PC-3 (cell line): Measurements from ENCODE around the gene ECHDC3. TPM values are rescaled to one million over a fixed set of nuclear protein-coding genes. Genes with fewer than 3 reads are reported as not detected.

Source experiments
- ATAC-seq: fragments of 200-7000 bp; cut with Tn5 transposase; 2 replicates; pipeline ENCODE4 v1.9.1; 2020; ENCODE audit warnings: mild to moderate bottlenecking, moderate library complexity
- BruUV-seq: library from RNA; stranded (reverse); fragments of 400-500 nt; replicated peaks from 2 replicates; lab custom pipeline; 2021; lab: Mats Ljungman, UMichigan
- CTCF ChIA-PET: fragments of 300-600 bp; sonication (Branson Sonifier 250); formaldehyde crosslinking; loops from one replicate; lab custom pipeline; 2022; ENCODE audit warnings: antibody characterized with exemption; lab: Charles Lee
- POLR2A ChIA-PET: fragments of 300-600 bp; sonication (Branson Sonifier 250); formaldehyde crosslinking; loops from one replicate; lab custom pipeline; 2022; ENCODE audit warnings: antibody characterized with exemption; ENCODE audit not compliant: unreplicated experiment; lab: Charles Lee
- DNase-seq: peaks from one replicate; pipeline ENCODE4 v3.0.0-alpha.2; 2015
- H2AFZ ChIP-seq: fragments of 300-600 bp; sonication (generic); 2 replicates; pipeline ENCODE4 v1.6.0; 2016; ENCODE audit warnings: antibody characterized with exemption, low read length
- H3F3A ChIP-seq: fragments of 300-600 bp; sonication (generic); one replicate; pipeline ENCODE4 v1.6.0; 2017; ENCODE audit warnings: antibody characterized with exemption, low read length, control low read depth, mild to moderate bottlenecking; ENCODE audit not compliant: unreplicated experiment
- H3K27ac ChIP-seq: fragments of 300-600 bp; sonication (generic); 2 replicates; pipeline ENCODE4 v1.5.1; 2016; ENCODE audit warnings: mild to moderate bottlenecking, low read length
- H3K27me3 ChIP-seq: fragments of 300-600 bp; sonication (generic); 2 replicates; pipeline ENCODE4 v1.6.1; 2016; ENCODE audit warnings: low read length, mixed read lengths
- H3K36me3 ChIP-seq: fragments of 300-600 bp; sonication (generic); 2 replicates; pipeline ENCODE4 v1.6.1; 2016; ENCODE audit warnings: low read depth, mixed run types, low read length, mixed read lengths
- H3K4me1 ChIP-seq: fragments of 300-600 bp; sonication (generic); 2 replicates; pipeline ENCODE4 v1.5.1; 2016; ENCODE audit warnings: low read length; ENCODE audit not compliant: insufficient read depth
- H3K4me2 ChIP-seq: fragments of 300-600 bp; sonication (generic); 2 replicates; pipeline ENCODE4 v1.6.0; 2016; ENCODE audit warnings: low read length
- H3K4me3 ChIP-seq: fragments of 300-600 bp; sonication (generic); 2 replicates; pipeline ENCODE4 v1.5.1; 2016; ENCODE audit warnings: mild to moderate bottlenecking, low read length, mixed read lengths
- H3K79me2 ChIP-seq: fragments of 300-600 bp; sonication (generic); 2 replicates; pipeline ENCODE4 v1.6.1; 2017; ENCODE audit warnings: low read length, mixed read lengths
- H3K9ac ChIP-seq: fragments of 300-600 bp; sonication (generic); 2 replicates; pipeline ENCODE4 v1.6.0; 2016; ENCODE audit warnings: mild to moderate bottlenecking, low read length
- H3K9me2 ChIP-seq: fragments of 300-600 bp; sonication (generic); replicated peaks from 2 replicates; pipeline ENCODE4 v1.6.1; 2016; ENCODE audit warnings: mixed run types, low read length, mixed read lengths
- H3K9me3 ChIP-seq: fragments of 300-600 bp; sonication (generic); 2 replicates; pipeline ENCODE4 v1.6.1; 2016; ENCODE audit warnings: low read length, mixed read lengths
- H4K20me1 ChIP-seq: fragments of 300-600 bp; sonication (generic); 2 replicates; pipeline ENCODE4 v1.6.1; 2016; ENCODE audit warnings: low read length, mixed read lengths
- EZH2 ChIP-seq: fragments of 300-600 bp; sonication (generic); IDR thresholded peaks from one replicate; pipeline ENCODE4 v1.6.1; 2017; ENCODE audit warnings: antibody characterized with exemption, mild to moderate bottlenecking, low read length; ENCODE audit not compliant: unreplicated experiment
- EZH2phosphoT487 ChIP-seq: fragments of 300-600 bp; sonication (generic); IDR thresholded peaks from 2 replicates; pipeline ENCODE4 v1.6.1; 2018; ENCODE audit warnings: mild to moderate bottlenecking, antibody characterized with exemption, low read length, borderline replicate concordance
- intact Hi-C: fragments of 100-400 bp; cut with micrococcal nuclease; formaldehyde crosslinking; loops from 2 replicates; pipeline ENCODE4 v1.9.0; 2023
- total RNA-seq: library from RNA; depleted of rRNA; stranded (reverse); fragments of >200 nt; gene quantifications from 2 replicates; pipeline ENCODE4 v1.2.3, GENCODE V29; 2014
- TF ChIP-seq, protein P1 (sequence below): fragments of 300-600 bp; sonication (generic); conservative IDR thresholded peaks from 2 replicates; pipeline ENCODE4 v1.5.1; 2017; ENCODE audit warnings: antibody characterized with exemption, low read depth, mild to moderate bottlenecking, low read length

Gene ECHDC3
- total RNA-seq, 1 experiment from 2014 or later, result not detected

DNA sequence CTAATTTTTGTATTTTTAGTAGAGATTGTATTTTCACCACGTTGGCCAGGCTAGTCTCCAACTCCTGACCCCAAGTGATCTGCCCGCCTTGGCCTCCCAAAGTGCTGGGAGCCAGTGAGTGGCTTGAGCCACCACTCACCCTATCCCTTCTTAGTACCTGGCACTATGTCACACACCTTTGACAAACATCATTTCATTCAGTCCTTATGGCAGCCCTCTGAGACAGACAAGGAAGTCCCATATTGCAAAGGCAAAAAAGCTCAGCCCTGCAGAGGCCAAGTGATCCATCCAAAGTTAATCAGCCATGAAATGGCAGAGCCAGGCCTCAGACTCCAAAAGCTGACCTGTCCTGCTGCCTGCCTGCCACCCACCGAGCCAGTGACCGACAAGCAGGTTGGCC lies 39.9 kb upstream of the ECHDC3 start:
- no TSS peak for BruUV-seq

DNA sequence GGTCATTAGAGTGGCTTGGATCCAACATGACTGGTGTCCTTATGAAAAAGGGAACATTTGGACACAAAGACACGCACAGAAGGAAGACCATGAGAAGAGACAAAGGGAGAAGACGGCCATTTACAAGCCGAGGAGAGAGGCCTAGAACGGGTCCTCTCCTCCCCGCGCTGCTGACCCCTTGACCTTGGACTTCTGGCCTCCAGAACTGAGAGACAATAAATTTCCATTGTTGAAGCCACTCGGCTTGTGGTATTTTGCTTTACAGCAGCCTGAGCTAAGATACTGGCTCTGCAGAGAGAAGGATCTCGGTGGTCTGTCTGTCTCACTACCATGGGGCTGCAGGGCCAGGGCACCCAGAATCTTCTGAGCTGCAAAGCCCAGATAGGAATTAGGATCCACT lies 38.1 kb upstream of the ECHDC3 start:
- no peaks in the 10 kb centered on the region for H3K9me2 ChIP-seq
- ChIA-PET POLR2A (no interaction called here), CTCF (no interaction called here)
- no peaks in the 10 kb centered on the region for H4K20me1 ChIP-seq
- no peak overlapping the region for H3K4me3 ChIP-seq
- no peaks in the 10 kb centered on the region for H3K79me2 ChIP-seq
- H3K9me3 ChIP-seq, result no peaks in the 10 kb centered on the region
- H3K36me3 ChIP-seq, result no peaks in the 10 kb centered on the region
- TF ChIP-seq, protein P1, sequence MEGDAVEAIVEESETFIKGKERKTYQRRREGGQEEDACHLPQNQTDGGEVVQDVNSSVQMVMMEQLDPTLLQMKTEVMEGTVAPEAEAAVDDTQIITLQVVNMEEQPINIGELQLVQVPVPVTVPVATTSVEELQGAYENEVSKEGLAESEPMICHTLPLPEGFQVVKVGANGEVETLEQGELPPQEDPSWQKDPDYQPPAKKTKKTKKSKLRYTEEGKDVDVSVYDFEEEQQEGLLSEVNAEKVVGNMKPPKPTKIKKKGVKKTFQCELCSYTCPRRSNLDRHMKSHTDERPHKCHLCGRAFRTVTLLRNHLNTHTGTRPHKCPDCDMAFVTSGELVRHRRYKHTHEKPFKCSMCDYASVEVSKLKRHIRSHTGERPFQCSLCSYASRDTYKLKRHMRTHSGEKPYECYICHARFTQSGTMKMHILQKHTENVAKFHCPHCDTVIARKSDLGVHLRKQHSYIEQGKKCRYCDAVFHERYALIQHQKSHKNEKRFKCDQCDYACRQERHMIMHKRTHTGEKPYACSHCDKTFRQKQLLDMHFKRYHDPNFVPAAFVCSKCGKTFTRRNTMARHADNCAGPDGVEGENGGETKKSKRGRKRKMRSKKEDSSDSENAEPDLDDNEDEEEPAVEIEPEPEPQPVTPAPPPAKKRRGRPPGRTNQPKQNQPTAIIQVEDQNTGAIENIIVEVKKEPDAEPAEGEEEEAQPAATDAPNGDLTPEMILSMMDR, result no peak
- TF ChIP-seq EZH2, result no peak
- no peak for TF ChIP-seq EZH2phosphoT487
- H3K9ac ChIP-seq, result no peak overlapping the region
- H3F3A ChIP-seq, result no peaks in the 10 kb centered on the region
- ATAC-seq, result no peak
- H2AFZ ChIP-seq, result no peak overlapping the region
- intact Hi-C loops, result no loop called here
- no peaks in the 10 kb centered on the region for H3K4me1 ChIP-seq
- no TSS peak for BruUV-seq
- H3K27ac ChIP-seq, result no peak overlapping the region
- no peak overlapping the region for H3K4me2 ChIP-seq
- H3K27me3 ChIP-seq, result no peaks in the 10 kb centered on the region
- no peak for DNase-seq

More for the DNA sequence above, 39.9 kb upstream of the ECHDC3 start:
- ChIA-PET CTCF (no interaction called here), POLR2A (no interaction called here)
- Histone ChIP-seq H3F3A (no peaks in the 10 kb centered on the region), H3K4me2 (no peak overlapping the region), H3K4me3 (no peak overlapping the region), H3K27ac (no peak overlapping the region), H3K4me1 (no peaks in the 10 kb centered on the region), H3K9ac (no peak overlapping the region), H2AFZ (no peak overlapping the region), H3K27me3 (no peaks in the 10 kb centered on the region), H3K79me2 (no peaks in the 10 kb centered on the region), H3K36me3 (no peaks in the 10 kb centered on the region), H3K9me2 (no peaks in the 10 kb centered on the region), H4K20me1 (no peaks in the 10 kb centered on the region), H3K9me3 (no peaks in the 10 kb centered on the region)
- no peak for TF ChIP-seq EZH2phosphoT487
- TF ChIP-seq, protein P1, result no peak
- TF ChIP-seq EZH2, result no peak
- intact Hi-C loops, result no loop called here
- DNase-seq (no peak), ATAC-seq (no peak)

DNA sequence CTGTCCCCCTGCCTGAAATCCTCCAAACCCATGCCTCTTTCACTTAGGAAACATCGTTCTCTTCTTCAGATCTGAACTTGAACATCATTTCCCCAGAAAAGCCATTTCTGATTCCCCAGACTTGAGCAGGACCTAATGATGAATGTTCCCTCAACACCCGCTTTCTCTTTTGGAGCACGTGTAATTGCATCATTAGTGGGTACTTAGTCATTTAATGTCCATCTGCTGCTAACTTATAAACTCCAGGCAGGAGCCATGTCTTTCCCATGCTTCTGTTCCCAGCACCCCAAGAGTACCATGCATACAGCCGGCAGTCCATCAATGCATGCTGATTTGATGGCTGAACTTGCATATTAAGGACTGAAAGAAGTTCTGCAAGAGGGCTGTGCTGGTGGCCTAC lies 36.5 kb upstream of the ECHDC3 start:
- intact Hi-C loops, result no loop called here
- Histone ChIP-seq H3K79me2 (no peaks in the 10 kb centered on the region), H3K36me3 (no peaks in the 10 kb centered on the region), H2AFZ (no peak overlapping the region), H3K27ac (no peak overlapping the region), H3K4me1 (no peaks in the 10 kb centered on the region), H3F3A (no peaks in the 10 kb centered on the region), H3K4me2 (no peak overlapping the region), H3K9me3 (no peaks in the 10 kb centered on the region), H3K27me3 (no peaks in the 10 kb centered on the region), H4K20me1 (no peaks in the 10 kb centered on the region), H3K9me2 (no peaks in the 10 kb centered on the region), H3K4me3 (no peak overlapping the region), H3K9ac (no peak overlapping the region)
- TF ChIP-seq, protein P1, result no peak
- no peak for TF ChIP-seq EZH2phosphoT487
- TF ChIP-seq EZH2, result no peak
- DNase-seq, result no peak
- no peak for ATAC-seq
- POLR2A ChIA-PET, result no interaction called here
- no TSS peak for BruUV-seq
- CTCF ChIA-PET, result no interaction called here
